Skeletal muscle satellite cell (primary cell): ENCODE measurements around the gene HSPBP1.

ENCODE experiments used
- H3K27me3 ChIP-seq: 2 replicates; pipeline ENCODE4 v1.7.0; 2013; ENCODE audit warnings: low read length; ENCODE audit not compliant: control insufficient read depth, insufficient read depth
- H3K36me3 ChIP-seq: 2 replicates; pipeline ENCODE4 v1.7.0; 2013; ENCODE audit warnings: mild to moderate bottlenecking, control low read depth, low read length; ENCODE audit not compliant: insufficient read depth
- H3K4me1 ChIP-seq: 2 replicates; pipeline ENCODE4 v1.7.0; 2013; ENCODE audit warnings: low read length; ENCODE audit not compliant: control insufficient read depth, insufficient read depth
- H3K4me2 ChIP-seq: 2 replicates; pipeline ENCODE4 v1.7.0; 2013; ENCODE audit warnings: mild to moderate bottlenecking, low read length
- H3K4me3 ChIP-seq: 2 replicates; pipeline ENCODE4 v1.7.0; 2013; ENCODE audit warnings: low read length
- H3K9ac ChIP-seq: 2 replicates; pipeline ENCODE4 v1.7.0; 2013; ENCODE audit warnings: mild to moderate bottlenecking, low read depth, low read length, moderate library complexity
- H3K9me3 ChIP-seq: replicated peaks from 2 replicates; pipeline ENCODE4 v1.7.0; 2013; ENCODE audit warnings: mild to moderate bottlenecking, control low read depth, low read length

Gene HSPBP1

DNA sequence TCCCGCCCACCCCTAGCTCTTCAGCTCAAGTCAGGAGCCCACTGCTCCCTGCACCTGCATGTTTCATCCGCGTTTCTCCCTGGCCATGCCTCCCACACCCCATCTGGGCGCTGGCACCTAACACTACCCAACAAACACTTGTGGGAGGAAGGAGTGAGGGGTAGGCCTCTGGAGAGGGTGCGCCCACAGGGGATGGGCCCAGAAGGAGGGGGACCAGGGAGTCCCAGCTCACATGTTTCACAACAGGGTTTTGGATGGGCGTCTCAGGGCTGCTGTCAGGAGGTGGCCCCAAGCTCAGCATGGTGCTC, 39.2 kb downstream of the HSPBP1 start:
- Histone ChIP-seq H3K36me3 (peaks cover 72% of the 10 kb centered on the region), H3K27me3 (no peaks in the 10 kb centered on the region), H3K9ac (no peak overlapping the region), H3K4me2 (no peak overlapping the region), H3K4me1 (no peaks in the 10 kb centered on the region), H3K4me3 (no peak overlapping the region), H3K9me3 (no peaks in the 10 kb centered on the region)

DNA sequence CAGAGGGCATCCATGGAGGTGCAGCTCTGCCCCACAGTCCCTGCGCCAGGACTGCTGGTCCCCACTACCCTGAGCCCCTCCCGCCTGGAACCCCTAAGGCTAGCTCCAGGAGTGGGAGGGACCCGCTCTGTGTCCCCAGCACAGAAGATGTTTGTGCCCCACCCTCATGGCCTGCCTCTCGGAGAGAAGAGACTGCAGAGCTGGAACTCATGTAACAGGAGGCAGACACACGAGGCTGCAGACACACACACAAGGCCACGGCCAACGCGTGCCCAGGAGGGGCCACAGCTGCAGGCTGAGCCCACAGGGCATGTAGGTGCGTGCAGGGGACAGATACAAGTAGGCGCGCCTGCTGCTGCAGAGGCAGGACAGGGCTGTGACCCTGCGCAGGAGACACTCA, 40.9 kb downstream of the HSPBP1 start:
- Histone ChIP-seq H3K4me1 (no peaks in the 10 kb centered on the region), H3K9me3 (no peaks in the 10 kb centered on the region), H3K4me2 (no peak overlapping the region), H3K27me3 (no peaks in the 10 kb centered on the region), H3K4me3 (no peak overlapping the region), H3K9ac (no peak overlapping the region), H3K36me3 (peaks cover 58% of the 10 kb centered on the region)

DNA sequence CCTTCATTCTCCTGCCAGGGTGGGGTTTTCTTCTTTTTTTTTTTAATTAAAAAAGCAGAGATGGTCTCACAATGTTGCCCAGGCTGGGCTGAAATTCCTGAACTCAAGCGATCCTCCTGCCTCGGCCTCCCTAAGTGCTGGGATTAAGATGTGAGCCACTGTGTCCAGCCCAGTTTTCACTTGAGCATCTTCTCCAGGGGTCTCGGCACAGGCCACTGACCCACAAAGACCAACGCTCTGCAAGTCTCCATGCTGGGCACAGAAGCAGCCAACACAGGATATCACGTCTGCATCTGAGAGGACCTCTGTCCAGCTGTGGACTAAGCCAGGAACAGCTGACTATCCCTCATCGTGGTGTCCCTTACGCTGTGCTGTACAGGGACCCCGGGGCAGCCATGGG, 41.9 kb downstream of the HSPBP1 start:
- Histone ChIP-seq H3K9ac (no peak overlapping the region), H3K36me3 (peaks cover 61% of the 10 kb centered on the region), H3K27me3 (no peaks in the 10 kb centered on the region), H3K4me2 (no peak overlapping the region), H3K4me3 (no peak overlapping the region), H3K4me1 (no peaks in the 10 kb centered on the region), H3K9me3 (no peaks in the 10 kb centered on the region)

DNA sequence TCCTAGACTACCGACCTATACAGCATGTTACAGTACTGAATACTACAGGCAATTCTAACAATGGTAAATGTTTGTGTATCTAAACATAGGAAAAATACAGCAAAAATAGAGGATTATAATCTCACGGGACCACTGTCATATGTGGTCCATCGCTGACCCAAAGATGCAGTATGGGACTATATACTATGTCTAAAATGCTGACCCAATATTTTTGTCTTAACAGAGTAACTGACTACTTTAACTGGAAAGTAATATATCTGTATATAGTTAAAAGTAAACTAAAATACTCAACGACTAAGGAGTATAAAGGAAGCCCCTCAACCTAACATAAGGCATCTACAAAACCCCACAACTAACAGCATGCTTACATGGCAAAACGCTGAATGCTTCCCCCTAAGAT, 46.9 kb downstream of the HSPBP1 start:
- no peaks in the 10 kb centered on the region for H3K27me3 ChIP-seq

DNA sequence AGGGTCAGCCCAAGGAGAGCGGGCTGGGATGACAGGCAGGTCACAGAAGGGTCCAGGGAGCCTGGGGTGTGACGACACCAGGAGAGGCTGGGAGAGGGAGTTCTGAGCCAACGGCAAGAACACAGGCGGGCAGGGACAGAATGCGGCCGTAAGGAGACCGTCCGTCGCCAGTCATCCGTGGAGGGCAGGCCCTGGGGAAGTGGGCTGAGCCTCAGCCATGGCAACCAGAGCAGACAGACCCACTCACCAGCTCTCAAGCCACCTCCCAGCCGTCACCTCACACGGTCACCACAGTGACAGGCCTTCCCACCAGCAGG, 47.7 kb downstream of the HSPBP1 start:
- H3K36me3 ChIP-seq = peaks cover 57% of the 10 kb centered on the region
- no peaks in the 10 kb centered on the region for H3K9me3 ChIP-seq
- no peaks in the 10 kb centered on the region for H3K27me3 ChIP-seq
- no peak overlapping the region for H3K9ac ChIP-seq
- no peak overlapping the region for H3K4me2 ChIP-seq
- no peaks in the 10 kb centered on the region for H3K4me1 ChIP-seq
- no peak overlapping the region for H3K4me3 ChIP-seq

More for the DNA sequence above, 46.9 kb downstream of the HSPBP1 start:
- Histone ChIP-seq H3K9ac (no peak overlapping the region), H3K4me2 (no peak overlapping the region), H3K9me3 (no peaks in the 10 kb centered on the region), H3K4me3 (no peak overlapping the region), H3K4me1 (no peaks in the 10 kb centered on the region), H3K36me3 (peaks cover 60% of the 10 kb centered on the region)

DNA sequence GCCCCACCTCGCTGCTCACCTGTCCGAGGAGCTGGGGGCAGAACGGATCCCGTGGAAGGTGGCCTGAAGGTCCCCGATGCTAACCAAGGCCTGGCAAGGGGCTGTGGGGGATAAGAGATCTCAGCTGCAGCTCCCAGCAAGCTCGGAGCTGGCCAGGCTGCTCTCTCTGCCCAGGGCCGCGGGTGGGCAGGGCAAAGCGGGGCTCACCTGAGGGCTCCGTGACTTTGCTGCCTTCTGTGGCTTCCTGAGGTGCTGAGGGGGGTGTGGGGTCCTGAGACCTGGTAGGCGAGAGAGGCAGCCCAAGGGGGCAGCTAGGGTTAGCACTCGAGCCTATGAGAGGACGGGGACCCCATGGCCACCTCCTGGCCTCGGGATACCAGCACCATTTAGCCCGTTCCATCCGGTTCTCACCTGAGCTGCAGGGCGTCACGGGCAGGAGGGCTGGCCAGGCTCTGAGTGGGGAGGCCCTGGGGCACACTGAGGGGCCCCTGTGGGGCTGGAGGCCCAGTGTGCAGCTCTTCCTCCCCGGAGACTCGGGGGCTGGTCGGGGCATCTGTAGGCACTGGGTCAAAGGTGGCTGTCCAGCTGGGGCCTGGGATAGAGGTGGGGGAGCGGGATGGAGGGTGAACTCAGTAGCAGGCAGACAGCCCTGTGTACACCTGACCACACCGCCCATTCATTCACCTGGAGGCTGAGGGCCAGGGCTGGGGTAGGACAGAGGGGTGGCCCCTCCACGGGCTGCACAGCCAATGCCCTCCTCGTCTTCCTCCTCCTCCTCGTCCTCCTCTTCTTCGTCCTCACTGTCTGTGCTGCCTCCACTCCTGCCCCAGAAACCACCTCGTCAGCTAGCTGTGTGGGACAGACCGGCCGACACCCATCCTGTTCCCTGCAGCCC, 48.3 kb downstream of the HSPBP1 start:
- Histone ChIP-seq H3K27me3 (no peaks in the 10 kb centered on the region), H3K4me2 (no peak overlapping the region), H3K36me3 (peaks cover 58% of the 10 kb centered on the region), H3K4me1 (no peaks in the 10 kb centered on the region), H3K9ac (no peak overlapping the region), H3K9me3 (no peaks in the 10 kb centered on the region), H3K4me3 (no peak overlapping the region)

DNA sequence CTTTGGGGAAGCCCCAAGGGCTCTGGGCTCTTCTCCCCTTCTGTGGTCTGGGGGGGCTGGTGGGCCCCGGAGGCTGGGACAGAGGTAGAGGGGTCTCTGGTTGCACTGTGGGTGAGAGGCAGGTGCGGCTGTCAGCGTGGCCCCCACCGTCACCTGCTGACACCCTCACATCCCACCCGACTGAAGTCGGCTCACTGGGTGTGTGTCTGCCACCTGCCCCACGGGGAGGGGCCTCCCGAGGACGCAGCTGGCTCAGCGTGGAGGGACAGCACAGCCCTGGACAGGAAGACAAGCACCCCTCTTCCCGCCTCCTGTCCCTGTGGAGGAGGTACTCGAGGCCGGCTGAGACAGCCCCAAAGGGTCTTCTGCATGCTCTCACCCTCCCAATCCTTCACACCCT, 49.1 kb downstream of the HSPBP1 start:
- Histone ChIP-seq H3K4me3 (no peak overlapping the region), H3K4me1 (no peaks in the 10 kb centered on the region), H3K4me2 (no peak overlapping the region), H3K27me3 (no peaks in the 10 kb centered on the region), H3K36me3 (peaks cover 54% of the 10 kb centered on the region), H3K9me3 (no peaks in the 10 kb centered on the region), H3K9ac (no peak overlapping the region)

DNA sequence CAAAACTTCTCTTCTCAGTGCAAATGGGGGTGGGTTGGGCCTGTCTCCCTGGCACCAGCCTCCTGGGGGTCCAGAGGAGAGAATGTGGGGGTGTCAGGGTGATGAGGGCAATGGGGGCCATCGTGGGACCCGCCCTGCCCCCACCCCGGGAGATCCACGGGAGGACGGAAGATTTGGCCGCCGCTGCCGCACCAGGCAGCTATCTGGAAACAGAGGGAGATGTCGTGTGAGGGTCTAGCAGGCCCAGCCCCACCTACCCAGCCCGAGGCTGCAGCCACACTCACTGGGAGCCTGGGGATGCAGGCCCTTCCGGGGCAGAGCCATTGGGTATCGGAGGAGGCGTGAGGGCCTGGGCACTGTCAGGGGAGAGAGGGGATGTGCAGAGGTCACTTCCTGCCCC, 49.6 kb downstream of the HSPBP1 start:
- no peaks in the 10 kb centered on the region for H3K4me1 ChIP-seq
- no peak overlapping the region for H3K4me3 ChIP-seq
- H3K9me3 ChIP-seq = no peaks in the 10 kb centered on the region
- no peak overlapping the region for H3K9ac ChIP-seq
- peaks cover 54% of the 10 kb centered on the region for H3K36me3 ChIP-seq
- no peaks in the 10 kb centered on the region for H3K27me3 ChIP-seq
- no peak overlapping the region for H3K4me2 ChIP-seq

DNA sequence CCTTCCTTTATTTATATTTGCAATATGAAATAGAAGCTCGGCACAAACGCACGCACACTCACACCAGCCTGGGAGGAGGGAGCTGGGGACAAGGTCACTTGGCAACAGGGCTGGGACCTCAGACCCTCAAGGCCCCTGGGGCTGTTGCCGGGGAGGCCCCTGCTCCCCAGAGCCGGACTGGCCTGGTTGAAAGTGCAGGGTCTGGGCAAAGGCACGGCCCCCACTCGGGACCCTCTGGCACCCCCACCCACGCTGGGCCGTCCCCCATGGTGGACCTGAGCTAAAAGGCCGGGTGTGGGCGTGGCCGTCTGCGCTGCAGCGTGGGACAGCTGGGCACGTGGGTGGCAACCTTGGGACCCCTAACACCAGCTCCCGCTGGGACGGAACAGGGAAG, 50.1 kb downstream of the HSPBP1 start:
- no peaks in the 10 kb centered on the region for H3K4me1 ChIP-seq
- no peaks in the 10 kb centered on the region for H3K27me3 ChIP-seq
- H3K4me2 ChIP-seq = no peak overlapping the region
- H3K9me3 ChIP-seq = no peaks in the 10 kb centered on the region
- no peak overlapping the region for H3K4me3 ChIP-seq
- H3K9ac ChIP-seq = no peak overlapping the region
- H3K36me3 ChIP-seq = peaks cover 54% of the 10 kb centered on the region

DNA sequence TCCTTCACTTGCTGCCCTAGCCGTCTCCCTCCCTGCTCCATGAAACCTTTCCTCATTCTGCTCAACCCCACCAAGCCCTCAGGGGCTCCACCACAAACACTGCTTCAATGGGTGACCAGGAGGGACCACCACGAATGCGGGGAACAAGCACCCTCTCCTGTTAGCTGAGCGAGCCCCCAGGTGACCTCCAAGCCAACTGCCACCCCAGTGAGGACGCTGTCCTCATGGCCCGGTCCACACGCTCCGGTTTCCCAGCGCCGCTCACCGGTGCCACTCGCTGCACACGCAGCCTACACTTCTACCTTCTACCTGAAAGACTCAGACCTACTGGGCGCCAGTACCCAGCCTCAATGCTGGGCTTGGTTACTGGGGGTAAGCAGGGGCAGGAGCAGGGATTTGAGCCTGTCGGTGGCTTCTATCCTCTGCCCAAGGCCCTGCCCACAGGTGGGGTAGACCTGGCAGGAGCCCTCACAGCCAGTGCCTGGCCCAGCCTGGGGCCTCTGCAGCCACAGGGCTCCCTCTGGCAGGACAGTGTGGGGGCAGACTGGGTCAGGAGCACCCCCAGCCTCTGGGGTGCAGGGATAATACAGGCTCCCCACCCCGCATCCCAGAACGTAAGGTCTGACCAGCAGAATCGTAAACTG, 50.6 kb downstream of the HSPBP1 start:
- Histone ChIP-seq H3K4me2 (no peak overlapping the region), H3K27me3 (no peaks in the 10 kb centered on the region), H3K9me3 (no peaks in the 10 kb centered on the region), H3K36me3 (peaks cover 54% of the 10 kb centered on the region), H3K9ac (no peak overlapping the region), H3K4me1 (no peaks in the 10 kb centered on the region), H3K4me3 (no peak overlapping the region)

DNA sequence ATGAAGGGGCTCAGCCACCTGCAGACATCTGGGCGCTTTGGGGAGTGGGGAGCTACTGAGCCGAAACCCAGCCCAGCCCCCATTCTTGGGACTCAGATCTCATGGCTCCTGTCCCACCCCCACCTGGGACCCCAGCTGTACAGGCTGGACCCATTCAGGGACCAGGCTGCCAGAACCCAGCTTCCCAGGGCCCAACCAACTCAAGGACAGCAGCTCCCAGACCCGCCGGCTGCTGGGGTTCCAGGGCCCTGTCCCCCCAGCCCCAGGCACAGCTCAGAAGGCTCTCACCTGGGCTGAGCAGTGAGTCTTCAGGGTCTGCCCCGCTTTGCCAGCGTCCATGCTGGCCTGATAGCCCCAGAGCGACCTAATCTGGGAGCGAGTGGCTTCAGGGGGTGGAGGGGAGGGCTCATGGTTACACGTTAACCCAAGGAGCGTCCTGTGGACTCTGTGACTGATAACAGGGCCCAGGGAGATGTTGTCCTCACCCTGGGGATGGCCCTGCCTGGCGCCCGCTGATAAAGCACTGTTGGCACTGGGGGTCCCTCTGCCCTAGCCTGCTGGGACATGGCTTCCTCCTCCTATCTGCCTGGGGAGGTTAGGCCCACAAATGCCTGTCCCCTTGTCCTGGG, 51.4 kb downstream of the HSPBP1 start, which contains the start of gene TMEM86B:
Gene TMEM86B, minus strand, starts transcription at position 361 of the 629 bp plus-strand sequence. Its CDS starts 22 bp downstream, at position 339.
- H3K9ac ChIP-seq = no peak within 1 kb of the TSS
- peaks cover 56% of the 10 kb centered on the region for H3K36me3 ChIP-seq
- H3K9me3 ChIP-seq = no peaks in the 10 kb centered on the region
- no peak within 1 kb of the TSS for H3K4me3 ChIP-seq
- H3K27me3 ChIP-seq = no peaks in the 10 kb centered on the region
- no peaks in the 10 kb centered on the region for H3K4me1 ChIP-seq
- H3K4me2 ChIP-seq = no peak within 1 kb of the TSS
